Activated naive CD8-positive, alpha-beta T cell (primary cell): Measurements from ENCODE around the gene SDK2.

Source experiments
- H3K27ac Mint-ChIP-seq: one replicate; pipeline ENCODE4 v1.8.0; 2021; ENCODE audit warnings: mixed read lengths
- H3K27me3 Mint-ChIP-seq: one replicate; pipeline ENCODE4 v1.8.0; 2021; ENCODE audit warnings: mixed read lengths
- H3K36me3 Mint-ChIP-seq: one replicate; pipeline ENCODE4 v1.8.0; 2021; ENCODE audit warnings: mixed read lengths
- H3K4me1 Mint-ChIP-seq: one replicate; pipeline ENCODE4 v1.8.0; 2021; ENCODE audit warnings: low read depth, mixed read lengths
- H3K4me3 Mint-ChIP-seq: one replicate; pipeline ENCODE4 v1.8.0; 2021; ENCODE audit warnings: mild to moderate bottlenecking, mixed read lengths
- H3K9me3 Mint-ChIP-seq: one replicate; pipeline ENCODE4 v1.8.0; 2021; ENCODE audit warnings: low read depth, mixed read lengths

Gene SDK2

GRCh38 chr17:73646409-73647300, 2.4 kb upstream of the SDK2 start:
- Mint-ChIP-seq H3K4me3 (peak overlapping the region; percentile 78), H3K27me3 (no peaks in the 10 kb centered on the region), H3K9me3 (no peaks in the 10 kb centered on the region), H3K36me3 (no peaks in the 10 kb centered on the region), H3K4me1 (peaks cover 21% of the 10 kb centered on the region), H3K27ac (no peak overlapping the region)

- H3K4me1 Mint-ChIP-seq = peaks cover 25% of the 10 kb centered on the region
- H3K36me3 Mint-ChIP-seq = no peaks in the 10 kb centered on the region
- H3K27me3 Mint-ChIP-seq = no peaks in the 10 kb centered on the region
- no peaks in the 10 kb centered on the region for H3K9me3 Mint-ChIP-seq
- H3K27ac Mint-ChIP-seq = no peak overlapping the region
- H3K4me3 Mint-ChIP-seq = peak overlapping the region; percentile 72
Measured at GRCh38 chr17:73645050-73645871, 1.0 kb upstream of the SDK2 start.

DNA sequence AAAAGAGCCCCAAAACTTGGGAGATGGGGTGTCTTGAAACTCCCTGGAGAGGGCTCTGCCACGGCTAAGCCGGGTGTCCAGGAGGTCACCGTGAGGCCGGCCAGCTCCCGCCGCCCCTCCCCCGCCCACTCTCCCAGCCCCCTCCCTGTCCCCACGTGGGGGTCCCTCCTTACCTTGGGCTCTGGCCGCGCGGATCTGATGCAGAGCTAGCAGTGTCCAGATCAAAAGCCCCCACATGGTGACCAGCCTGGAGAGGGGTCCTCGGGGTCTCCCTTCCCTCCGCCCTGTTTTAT, 447 bp downstream of the SDK2 start:
- Mint-ChIP-seq H3K4me1 (peaks cover 25% of the 10 kb centered on the region), H3K4me3 (peak overlapping the region; percentile 85), H3K36me3 (no peaks in the 10 kb centered on the region), H3K27ac (no peak overlapping the region), H3K9me3 (no peaks in the 10 kb centered on the region), H3K27me3 (no peaks in the 10 kb centered on the region)

GRCh38 chr17:73643001-73643851, 1.0 kb downstream of the SDK2 start:
- no peaks in the 10 kb centered on the region for H3K36me3 Mint-ChIP-seq
- no peaks in the 10 kb centered on the region for H3K27me3 Mint-ChIP-seq
- H3K9me3 Mint-ChIP-seq = no peaks in the 10 kb centered on the region
- peaks cover 28% of the 10 kb centered on the region for H3K4me1 Mint-ChIP-seq
- H3K27ac Mint-ChIP-seq = no peak overlapping the region
- H3K4me3 Mint-ChIP-seq = peak overlapping the region; percentile 72

DNA sequence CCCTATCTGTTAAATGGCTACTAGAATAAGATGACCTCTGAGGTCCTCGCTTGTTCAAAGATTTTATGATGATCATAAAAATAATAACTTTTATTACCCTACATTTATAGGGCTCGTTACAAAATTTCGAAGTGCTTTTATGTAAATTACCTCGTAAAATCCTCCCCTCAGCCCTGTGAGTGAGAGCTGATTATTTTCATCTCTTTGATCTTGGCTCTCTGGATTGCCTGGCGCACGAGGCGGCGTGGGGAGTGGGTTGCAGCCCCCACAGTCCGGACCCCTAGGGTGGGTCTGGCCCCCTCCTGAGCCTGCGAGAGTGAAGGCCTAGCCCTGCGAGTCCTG, 1.6 kb downstream of the SDK2 start:
- no peaks in the 10 kb centered on the region for H3K27me3 Mint-ChIP-seq
- H3K36me3 Mint-ChIP-seq = no peaks in the 10 kb centered on the region
- H3K27ac Mint-ChIP-seq = no peak overlapping the region
- peaks cover 28% of the 10 kb centered on the region for H3K4me1 Mint-ChIP-seq
- H3K9me3 Mint-ChIP-seq = no peaks in the 10 kb centered on the region
- H3K4me3 Mint-ChIP-seq = peak overlapping the region; percentile 72

- Mint-ChIP-seq H3K27ac (no peak overlapping the region), H3K36me3 (no peaks in the 10 kb centered on the region), H3K4me1 (peaks cover 28% of the 10 kb centered on the region), H3K4me3 (peak overlapping the region; percentile 72), H3K9me3 (no peaks in the 10 kb centered on the region), H3K27me3 (no peaks in the 10 kb centered on the region)
Measured at GRCh38 chr17:73641826-73642600, 2.2 kb downstream of the SDK2 start.

- Mint-ChIP-seq H3K27ac (no peak overlapping the region), H3K9me3 (no peaks in the 10 kb centered on the region), H3K4me1 (peaks cover 24% of the 10 kb centered on the region), H3K36me3 (no peaks in the 10 kb centered on the region), H3K4me3 (no peak overlapping the region), H3K27me3 (no peaks in the 10 kb centered on the region)
Measured at GRCh38 chr17:73640691-73641090, 3.6 kb downstream of the SDK2 start.

DNA sequence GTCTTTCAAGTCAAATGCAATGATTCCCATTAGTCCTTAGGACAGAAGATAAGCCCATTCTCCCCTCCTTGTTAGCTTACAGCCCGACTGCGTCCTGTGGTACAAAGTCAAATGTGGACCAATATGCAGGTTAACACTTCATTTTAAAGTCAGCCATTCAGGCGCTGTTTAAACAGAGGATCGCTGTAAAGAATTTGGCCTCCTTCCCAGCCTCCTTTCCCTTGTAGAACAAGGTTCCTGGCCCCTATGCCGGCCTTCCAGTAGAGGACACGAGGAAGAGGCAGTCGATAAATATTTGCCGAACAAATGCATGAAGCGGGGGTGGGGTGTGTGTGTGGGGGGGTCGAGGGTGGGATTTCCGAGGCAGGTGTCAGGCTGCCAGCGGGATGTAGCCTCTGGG, 4.3 kb downstream of the SDK2 start:
- Mint-ChIP-seq H3K27ac (no peak overlapping the region), H3K27me3 (no peaks in the 10 kb centered on the region), H3K4me1 (peaks cover 24% of the 10 kb centered on the region), H3K36me3 (no peaks in the 10 kb centered on the region), H3K9me3 (no peaks in the 10 kb centered on the region), H3K4me3 (no peak overlapping the region)

GRCh38 chr17:73639322-73639721, 4.9 kb downstream of the SDK2 start:
- no peak overlapping the region for H3K4me3 Mint-ChIP-seq
- no peaks in the 10 kb centered on the region for H3K27me3 Mint-ChIP-seq
- no peak overlapping the region for H3K27ac Mint-ChIP-seq

GRCh38 chr17:73638556-73638955, 5.7 kb downstream of the SDK2 start:
- no peak overlapping the region for H3K27ac Mint-ChIP-seq
- H3K9me3 Mint-ChIP-seq = no peaks in the 10 kb centered on the region
- no peak overlapping the region for H3K4me3 Mint-ChIP-seq

More at GRCh38 chr17:73639322-73639721, 4.9 kb downstream of the SDK2 start:
- H3K9me3 Mint-ChIP-seq = no peaks in the 10 kb centered on the region
- no peaks in the 10 kb centered on the region for H3K36me3 Mint-ChIP-seq
- H3K4me1 Mint-ChIP-seq = peaks cover 24% of the 10 kb centered on the region

GRCh38 chr17:73637866-73638265, 6.4 kb downstream of the SDK2 start:
- Mint-ChIP-seq H3K27me3 (no peaks in the 10 kb centered on the region), H3K27ac (no peak overlapping the region), H3K36me3 (no peaks in the 10 kb centered on the region), H3K4me1 (peaks cover 19% of the 10 kb centered on the region), H3K4me3 (no peak overlapping the region), H3K9me3 (no peaks in the 10 kb centered on the region)

More at GRCh38 chr17:73638556-73638955, 5.7 kb downstream of the SDK2 start:
- peaks cover 21% of the 10 kb centered on the region for H3K4me1 Mint-ChIP-seq
- no peaks in the 10 kb centered on the region for H3K36me3 Mint-ChIP-seq
- H3K27me3 Mint-ChIP-seq = no peaks in the 10 kb centered on the region

- Mint-ChIP-seq H3K9me3 (no peaks in the 10 kb centered on the region), H3K27ac (no peak overlapping the region), H3K4me1 (peaks cover 3% of the 10 kb centered on the region)
Measured at GRCh38 chr17:73635101-73635817, 9.0 kb downstream of the SDK2 start.

DNA sequence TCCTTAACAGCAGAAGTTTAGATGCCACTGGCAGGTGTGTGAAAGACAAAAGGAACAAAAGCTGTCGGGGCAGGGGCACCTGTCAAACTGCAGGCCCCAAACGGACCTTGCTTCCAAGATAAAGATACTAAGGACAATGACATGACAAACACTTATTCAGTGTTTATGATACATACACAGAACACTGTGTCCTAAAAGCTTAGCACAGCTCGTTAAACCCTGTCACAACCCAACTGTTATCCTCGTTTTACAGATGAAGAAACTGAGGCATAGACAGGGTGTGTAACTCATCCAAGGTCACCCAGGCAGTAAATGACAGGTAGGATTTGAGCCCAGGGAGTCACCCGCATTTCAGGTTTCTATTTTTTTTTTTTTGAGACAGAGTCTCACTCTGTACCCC, 9.6 kb downstream of the SDK2 start:
- no peaks in the 10 kb centered on the region for H3K9me3 Mint-ChIP-seq
- no peaks in the 10 kb centered on the region for H3K36me3 Mint-ChIP-seq
- H3K27ac Mint-ChIP-seq = no peak overlapping the region
- H3K4me3 Mint-ChIP-seq = no peak overlapping the region
- H3K4me1 Mint-ChIP-seq = peaks cover 3% of the 10 kb centered on the region
- H3K27me3 Mint-ChIP-seq = no peaks in the 10 kb centered on the region

More at GRCh38 chr17:73635101-73635817, 9.0 kb downstream of the SDK2 start:
- Mint-ChIP-seq H3K4me3 (no peak overlapping the region), H3K36me3 (no peaks in the 10 kb centered on the region), H3K27me3 (no peaks in the 10 kb centered on the region)

DNA sequence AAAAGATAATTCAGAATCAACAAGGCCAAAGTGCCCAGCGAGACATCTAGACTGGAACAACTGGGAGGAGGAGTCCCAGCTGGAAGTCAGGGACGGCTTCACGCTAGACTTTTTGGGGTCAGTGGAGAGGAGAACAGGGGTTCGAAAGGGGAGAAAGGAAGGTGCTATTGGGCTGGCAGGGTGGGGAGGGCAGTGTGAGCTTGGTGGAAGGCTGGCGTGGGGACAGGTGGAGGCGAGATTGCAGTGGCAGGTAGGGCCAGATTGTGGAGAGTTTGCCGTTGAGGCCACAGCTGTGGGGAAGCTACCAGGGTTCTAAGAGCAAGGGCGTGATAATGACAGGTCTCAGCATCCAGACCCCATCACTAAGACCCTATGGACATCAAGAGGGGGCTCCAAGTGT, 10.5 kb downstream of the SDK2 start:
- Mint-ChIP-seq H3K4me1 (peaks cover 5% of the 10 kb centered on the region), H3K27me3 (no peaks in the 10 kb centered on the region), H3K9me3 (no peaks in the 10 kb centered on the region), H3K4me3 (no peak overlapping the region), H3K27ac (no peak overlapping the region), H3K36me3 (no peaks in the 10 kb centered on the region)
